Type B pancreatic cell (in vitro differentiated cells): ENCODE data around the gene SCARB1. TPM values are rescaled to one million over a fixed set of nuclear protein-coding genes. Genes with fewer than 3 reads are reported as not detected.
A peak's percentile ranks its signal among the peaks of the same experiment; 100 is the strongest.

Experiments
- DNase-seq: peaks from one replicate; pipeline ENCODE4 v3.0.0; 2021; ENCODE audit warnings: mixed read lengths; ENCODE audit not compliant: unreplicated experiment; ENCODE audit errors: extremely low spot score
- H3K27ac Mint-ChIP-seq: 2 replicates; pipeline ENCODE4 v1.8.0; 2021; ENCODE audit warnings: mild to moderate bottlenecking, mixed read lengths
- H3K27me3 Mint-ChIP-seq: 2 replicates; pipeline ENCODE4 v1.8.0; 2021; ENCODE audit warnings: mixed read lengths
- H3K36me3 Mint-ChIP-seq: 2 replicates; pipeline ENCODE4 v1.8.0; 2021; ENCODE audit warnings: mixed read lengths
- H3K4me1 Mint-ChIP-seq: one replicate; pipeline ENCODE4 v1.8.0; 2021; ENCODE audit warnings: mixed read lengths; ENCODE audit not compliant: unreplicated experiment
- H3K4me3 Mint-ChIP-seq: 2 replicates; pipeline ENCODE4 v1.8.0; 2021; ENCODE audit warnings: mild to moderate bottlenecking, mixed read lengths
- H3K9me3 Mint-ChIP-seq: 2 replicates; pipeline ENCODE4 v1.8.0; 2021; ENCODE audit warnings: mixed read lengths
- CTCF ChIP-seq: fragments of 200-600 bp; sonication (generic); conservative IDR thresholded peaks from 2 replicates; pipeline ENCODE4 v1.5.0; 2021; ENCODE audit warnings: antibody characterized with exemption, mild to moderate bottlenecking
- total RNA-seq: library from RNA; stranded (reverse); gene quantifications from 2 replicates; pipeline ENCODE4 v1.2.1, GENCODE V29; 2021; ENCODE audit warnings: low replicate concordance

The SCARB1 gene
- total RNA-seq, 1 donor from 2014 or later = 23.4 TPM

GRCh38 chr12:124805050-124805449 is 58.6 kb downstream of the SCARB1 start:
- Mint-ChIP-seq H3K27me3 (no peaks in the 10 kb centered on the region), H3K4me3 (no peak overlapping the region), H3K36me3 (peaks cover 9% of the 10 kb centered on the region), H3K9me3 (no peaks in the 10 kb centered on the region), H3K4me1 (no peaks in the 10 kb centered on the region), H3K27ac (no peak overlapping the region)
- no peak for TF ChIP-seq CTCF
- no peak for DNase-seq

DNA sequence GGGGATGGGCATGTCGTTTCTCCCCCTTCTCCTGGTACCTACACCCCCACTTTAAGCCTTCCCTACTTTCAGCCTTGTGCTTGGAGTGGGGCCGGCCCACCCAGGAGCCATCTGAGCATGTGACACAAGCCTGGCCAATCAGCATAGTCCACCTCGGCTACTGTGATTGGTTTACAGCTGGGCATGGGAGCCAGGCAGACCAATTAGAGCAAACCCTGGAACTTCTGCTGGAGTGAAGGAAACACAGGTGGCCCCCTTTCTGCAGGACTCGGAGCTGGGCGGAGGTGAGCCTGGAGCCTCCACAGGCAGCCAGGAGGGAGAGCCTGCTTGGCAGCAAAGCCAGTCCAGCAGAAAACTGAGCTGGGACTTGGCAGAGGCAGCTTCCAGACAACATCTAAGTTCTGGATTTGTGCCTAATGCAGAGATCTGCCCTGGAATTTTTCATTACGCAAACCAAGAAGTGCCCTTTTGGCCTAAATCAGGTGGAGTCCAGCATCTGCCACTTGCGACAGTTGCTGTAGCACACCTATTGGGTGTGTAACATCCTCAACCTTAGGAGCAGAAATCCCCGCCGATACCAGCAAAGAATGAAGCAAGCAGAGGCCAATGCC is 59.5 kb downstream of the SCARB1 start:
- H3K36me3 Mint-ChIP-seq = peaks cover 9% of the 10 kb centered on the region
- H3K4me1 Mint-ChIP-seq = no peaks in the 10 kb centered on the region
- no peaks in the 10 kb centered on the region for H3K27me3 Mint-ChIP-seq
- H3K27ac Mint-ChIP-seq = no peak overlapping the region
- no peak for DNase-seq
- no peak overlapping the region for H3K4me3 Mint-ChIP-seq
- no peaks in the 10 kb centered on the region for H3K9me3 Mint-ChIP-seq
- no peak for TF ChIP-seq CTCF

GRCh38 chr12:124802361-124802760 is 61.3 kb downstream of the SCARB1 start:
- TF ChIP-seq CTCF = no peak
- Mint-ChIP-seq H3K4me3 (no peak overlapping the region), H3K36me3 (peaks cover 9% of the 10 kb centered on the region), H3K27ac (no peak overlapping the region), H3K4me1 (peaks cover 6% of the 10 kb centered on the region), H3K9me3 (no peaks in the 10 kb centered on the region), H3K27me3 (no peaks in the 10 kb centered on the region)
- no peak for DNase-seq

GRCh38 chr12:124800506-124800905 is 63.2 kb downstream of the SCARB1 start:
- Mint-ChIP-seq H3K36me3 (peaks cover 9% of the 10 kb centered on the region), H3K27ac (no peak overlapping the region), H3K4me1 (peaks cover 15% of the 10 kb centered on the region), H3K9me3 (no peaks in the 10 kb centered on the region), H3K4me3 (no peak overlapping the region), H3K27me3 (no peaks in the 10 kb centered on the region)
- no peak for TF ChIP-seq CTCF
- DNase-seq = no peak

- DNase-seq = no peak
- Mint-ChIP-seq H3K27me3 (no peaks in the 10 kb centered on the region), H3K4me3 (no peak overlapping the region), H3K36me3 (peaks cover 5% of the 10 kb centered on the region), H3K27ac (peak overlapping the region; percentile 32), H3K9me3 (no peaks in the 10 kb centered on the region), H3K4me1 (peaks cover 26% of the 10 kb centered on the region)
- TF ChIP-seq CTCF = no peak
Observed at GRCh38 chr12:124797321-124797720, 66.3 kb downstream of the SCARB1 start.
